ENCODE data around the gene NCAPH2.
"Not testable (repeated sequence)": the region's sequence is repeated elsewhere in the genome, so short reads cannot be mapped to it uniquely, and the experiment has no call there.

The NCAPH2 gene

DNA sequence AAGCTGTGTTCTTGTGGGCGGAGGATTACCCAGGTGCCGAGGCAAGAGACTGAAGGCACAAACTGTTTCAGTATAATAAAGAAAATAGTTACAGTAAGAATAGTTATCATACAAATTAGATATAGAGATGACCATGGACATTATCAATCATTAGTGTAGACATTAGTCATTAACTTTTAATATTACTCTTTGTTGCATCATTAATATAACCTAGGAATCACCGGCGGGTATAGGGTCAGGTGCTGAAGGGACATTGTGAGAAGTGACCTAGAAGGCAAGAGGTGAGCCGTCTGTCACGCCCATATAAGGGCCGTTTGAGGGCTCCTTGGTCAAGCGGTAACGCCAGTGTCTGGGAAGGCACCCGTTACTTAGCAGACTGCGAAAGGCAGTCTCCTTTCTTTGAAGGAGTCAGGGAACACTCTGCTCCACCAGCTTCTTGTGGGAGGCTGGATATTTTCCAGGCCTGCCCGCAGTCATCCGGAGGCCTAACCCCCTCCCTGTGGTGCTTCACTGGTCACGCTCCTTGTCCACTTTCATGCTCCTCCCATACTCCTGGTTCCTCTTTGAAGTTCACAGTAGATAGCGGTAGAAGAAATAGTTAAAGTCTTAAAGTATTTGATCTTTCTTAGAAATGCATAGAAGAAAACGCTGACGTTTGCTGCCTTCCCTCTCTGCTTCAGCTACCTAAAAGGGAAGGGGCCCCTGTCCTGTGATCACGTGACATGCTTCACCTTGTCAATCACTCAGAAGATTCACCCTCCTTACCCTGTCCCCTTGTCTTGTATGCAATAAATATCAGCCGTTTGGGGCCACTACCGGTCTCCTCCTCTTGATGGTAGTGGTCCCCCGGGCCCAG, 26.1 kb downstream of the NCAPH2 start:
- peak in 6 of 42 donors; percentile 37 to 62 (median 50) for DNase-seq
- intact Hi-C loops (cut with DNase I): not testable (repeated sequence)

DNA sequence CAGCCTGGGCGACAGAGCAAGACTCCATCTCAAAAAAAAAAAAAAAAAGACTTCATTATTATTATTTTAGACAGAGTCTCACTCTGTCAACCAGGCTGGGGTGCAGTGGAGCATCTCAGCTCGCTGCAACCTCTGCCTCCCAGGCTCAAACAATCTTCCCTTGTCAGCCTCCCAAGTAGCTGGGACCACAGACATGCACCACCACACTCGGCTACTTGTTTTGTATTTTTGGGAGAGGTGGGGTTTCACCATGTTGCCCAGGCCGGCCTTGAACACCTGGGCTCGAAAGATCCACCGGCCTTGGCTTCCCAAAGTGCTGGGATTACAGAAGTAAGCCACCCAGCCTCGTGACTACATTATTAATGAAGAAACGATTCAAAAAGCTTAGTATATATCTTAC, 27.1 kb downstream of the NCAPH2 start:
- intact Hi-C loops (cut with DNase I): no loop called here

DNA sequence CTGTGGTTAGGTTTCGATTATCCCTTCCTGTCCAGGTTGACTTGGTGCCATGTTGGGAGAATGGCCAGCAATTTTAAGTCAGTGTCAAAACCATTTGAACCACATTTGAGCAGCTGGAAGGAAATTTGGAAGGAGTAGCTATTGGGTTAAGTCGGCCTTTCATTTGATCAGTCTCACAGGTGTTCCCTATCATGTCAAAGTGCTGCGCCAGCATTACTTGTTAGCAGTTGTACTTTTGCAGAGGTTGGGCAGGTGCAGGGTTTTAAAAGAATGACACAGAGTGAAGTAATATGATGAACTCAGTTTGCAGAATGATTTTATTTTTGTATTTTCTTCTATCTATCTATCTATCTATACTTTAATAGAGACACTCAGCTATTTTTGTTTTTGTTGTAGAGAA, 28.2 kb downstream of the NCAPH2 start:
- intact Hi-C loops (cut with DNase I): no loop called here
- no peak for DNase-seq

More for the DNA sequence above, 27.1 kb downstream of the NCAPH2 start:
- no peak for DNase-seq

DNA sequence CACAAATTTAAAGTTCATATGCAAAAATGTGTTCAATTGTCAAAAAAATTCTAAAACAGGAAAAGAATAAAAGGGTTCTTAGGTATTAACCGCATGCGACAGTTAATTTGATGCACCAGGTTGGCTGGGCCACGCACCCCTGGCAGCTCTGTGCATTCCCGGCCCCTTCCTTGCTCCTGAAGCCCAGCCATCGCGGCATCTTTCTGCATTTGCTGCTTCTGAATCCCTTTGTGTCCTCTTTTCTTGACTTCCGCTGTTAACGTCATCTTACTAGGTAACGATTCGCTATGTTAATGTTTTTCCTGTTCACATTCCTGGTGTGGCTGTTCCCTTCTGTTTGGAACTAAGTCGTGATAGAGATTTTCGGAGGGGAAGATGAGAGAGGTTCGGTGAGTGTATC, 29.7 kb downstream of the NCAPH2 start:
- intact Hi-C loops (cut with DNase I): no loop called here
- DNase-seq: no peak

DNA sequence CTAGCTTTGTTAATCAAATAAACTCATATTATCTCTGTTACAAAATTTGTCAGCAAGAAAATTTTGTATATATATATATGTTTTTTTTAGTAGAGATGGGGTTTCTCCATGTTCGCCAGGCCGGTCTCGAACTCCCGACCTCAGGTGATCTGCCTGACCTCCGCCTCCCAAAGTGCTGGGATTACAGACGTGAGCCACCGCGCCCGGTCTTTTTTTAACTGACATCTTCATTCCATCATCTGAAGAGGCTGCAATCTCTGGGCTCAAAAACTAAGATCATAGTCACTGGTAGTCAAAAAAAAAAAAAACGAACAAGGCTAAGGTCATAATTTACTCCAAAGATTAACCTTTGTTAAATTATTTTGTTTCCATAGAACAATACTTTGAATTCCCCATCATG, 32.4 kb downstream of the NCAPH2 start:
- intact Hi-C loops (cut with DNase I): no loop called here
- DNase-seq: peak in 1 of 42 donors; percentile 2

DNA sequence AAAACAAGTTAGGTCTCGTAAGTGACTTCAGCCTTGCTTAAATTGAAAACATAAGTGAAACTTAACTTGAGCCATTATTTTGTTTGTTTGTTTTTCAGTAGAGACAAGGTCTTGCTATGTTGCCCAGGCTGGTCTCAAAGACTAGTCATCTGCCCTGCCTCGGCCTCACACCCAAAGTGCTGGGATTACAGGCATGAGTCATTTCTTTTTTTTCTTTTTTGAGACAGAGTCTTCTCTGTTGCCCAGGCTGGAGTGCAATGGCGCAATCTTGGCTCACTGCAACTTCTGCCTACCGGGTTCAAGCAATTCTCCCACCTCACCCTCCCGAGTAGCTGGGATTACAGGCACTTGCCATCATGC, 33.6 kb downstream of the NCAPH2 start:
- peak in 2 of 42 donors; percentile 48 to 54 for DNase-seq
- intact Hi-C loops (cut with DNase I): not testable (repeated sequence)

DNA sequence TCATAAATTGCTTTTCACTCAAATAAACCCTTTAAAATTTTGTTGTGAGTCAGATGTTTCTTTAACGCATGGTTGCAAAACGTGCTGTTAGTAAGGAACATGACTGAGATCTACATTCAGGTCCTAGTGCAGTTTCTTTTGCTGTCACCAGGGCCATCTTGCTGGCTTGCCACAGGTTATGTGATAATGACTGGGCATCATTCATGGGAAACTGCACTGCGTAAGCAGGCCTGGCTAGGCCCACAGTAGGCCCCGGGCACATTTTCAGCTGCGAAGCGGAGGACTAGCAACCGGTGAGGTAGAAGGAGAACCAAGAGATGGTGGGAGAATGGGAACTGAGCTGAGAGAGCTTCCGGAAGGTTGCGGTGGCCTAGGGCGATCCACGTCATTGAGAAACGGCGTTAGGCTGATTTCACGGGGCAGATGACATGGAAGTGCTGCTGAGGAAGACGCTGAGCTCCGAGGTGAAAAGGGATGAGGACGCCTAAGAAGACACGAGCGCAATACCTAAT, 34.4 kb downstream of the NCAPH2 start:
- DNase-seq: peak in 4 of 42 donors; percentile 1 to 57 (median 24)
- intact Hi-C loops (cut with DNase I): no loop called here

DNA sequence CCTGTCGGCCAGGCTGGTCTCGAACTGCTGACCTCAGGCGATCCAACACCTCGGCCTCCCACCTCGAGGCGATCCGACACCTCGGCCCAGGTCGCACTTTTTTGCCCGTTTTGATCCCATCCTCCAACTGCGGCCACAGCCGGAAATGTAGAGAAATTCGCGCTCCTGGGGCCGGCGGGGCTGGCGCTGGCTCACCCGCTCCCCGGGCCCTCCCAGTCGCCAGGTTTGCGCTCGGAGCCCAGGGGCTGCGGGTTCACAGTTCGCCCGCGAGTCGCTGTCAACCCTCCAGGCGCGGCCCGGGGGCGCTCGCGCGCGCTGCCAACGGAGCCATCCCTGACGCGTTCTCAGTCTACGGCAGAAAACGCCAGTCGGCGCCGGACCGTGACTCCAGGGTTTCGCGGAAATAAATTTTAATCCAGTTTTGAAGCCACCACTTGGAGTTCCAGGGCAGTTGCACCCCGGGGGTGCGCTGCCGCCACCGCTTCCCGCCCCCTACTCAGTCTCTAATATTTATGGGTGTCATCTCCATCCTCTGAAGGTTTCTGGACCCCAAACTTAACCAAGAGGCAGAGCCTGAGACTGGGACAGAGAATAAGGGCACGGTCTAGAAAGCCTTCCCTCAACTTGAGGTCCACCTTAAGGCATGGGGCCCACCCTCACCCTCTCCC, 36.2 kb downstream of the NCAPH2 start:
- intact Hi-C loops (cut with DNase I): no loop called here
- peak; percentile 38 to 89 (median 77) for DNase-seq

DNA sequence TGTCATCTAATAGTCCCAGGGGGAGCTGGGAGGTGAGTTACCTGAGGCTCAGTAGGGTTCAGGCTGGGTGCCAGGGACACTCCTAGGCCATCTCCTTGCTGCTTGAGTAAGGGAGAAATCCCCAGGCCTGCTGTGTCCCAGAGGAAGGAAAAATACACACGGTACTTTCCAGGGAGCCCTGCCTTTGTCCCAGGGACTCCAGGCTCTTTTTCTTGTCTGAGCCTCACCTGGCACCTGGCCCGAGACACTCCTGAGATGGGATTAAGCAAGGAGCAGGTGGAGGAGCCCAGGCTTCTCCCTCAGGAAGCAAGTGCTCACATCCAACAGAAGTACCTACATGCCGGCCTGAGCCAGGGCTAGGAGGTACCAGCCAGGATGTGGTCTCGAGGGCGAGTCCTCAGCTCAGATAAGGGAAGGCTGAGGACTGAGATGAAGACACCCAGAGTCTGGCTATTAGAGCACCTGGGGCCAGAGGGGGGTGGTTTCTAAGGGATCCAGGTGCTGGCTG, 36.8 kb downstream of the NCAPH2 start:
- DNase-seq: no peak
- intact Hi-C loops (cut with DNase I): no loop called here

DNA sequence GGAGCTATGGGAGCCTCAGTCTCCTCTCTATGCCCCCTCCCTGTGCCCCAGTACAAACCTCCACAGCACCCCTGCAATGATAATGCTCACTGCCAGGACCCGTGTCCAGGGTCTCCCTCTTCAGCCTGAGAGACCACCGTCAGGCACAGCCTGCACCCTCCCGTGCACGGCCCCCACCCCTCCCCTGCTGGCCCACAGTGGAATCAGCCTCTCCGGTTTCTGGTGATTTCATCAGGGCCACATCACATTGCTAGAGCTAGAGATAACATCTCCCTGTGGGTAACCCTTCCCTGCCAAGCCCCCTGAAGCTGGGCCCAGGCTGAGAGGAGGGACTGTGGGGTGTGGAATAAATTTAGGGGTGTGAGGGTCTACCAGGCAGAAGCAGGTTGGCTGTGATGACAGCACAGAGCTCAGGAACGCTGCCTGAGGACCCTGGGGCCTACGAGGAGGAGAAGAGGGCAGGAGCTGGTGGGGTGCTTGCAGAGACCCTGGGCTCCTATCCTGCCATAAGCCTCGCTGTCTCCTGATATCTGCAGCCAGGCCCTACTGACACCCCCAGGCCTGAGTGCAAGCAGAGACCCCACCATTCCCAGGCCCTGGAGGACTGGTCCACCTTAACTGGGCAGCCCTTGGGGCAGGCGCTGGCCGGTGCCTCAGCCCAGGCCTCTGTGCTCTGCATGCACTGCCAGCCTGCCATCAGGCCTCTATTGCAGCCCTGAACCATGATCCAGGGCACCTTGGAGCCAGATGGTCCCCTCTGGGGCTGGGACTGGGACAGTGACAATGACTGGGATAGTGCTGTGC, 37.7 kb downstream of the NCAPH2 start, which contains the start of gene KLHDC7B:
Gene KLHDC7B, plus strand, starts transcription at position 378 of the 804 bp plus-strand sequence. Its CDS starts 345 bp downstream, at position 723.
- DNase-seq: no peak
- intact Hi-C loops (cut with DNase I): no loop called here

DNA sequence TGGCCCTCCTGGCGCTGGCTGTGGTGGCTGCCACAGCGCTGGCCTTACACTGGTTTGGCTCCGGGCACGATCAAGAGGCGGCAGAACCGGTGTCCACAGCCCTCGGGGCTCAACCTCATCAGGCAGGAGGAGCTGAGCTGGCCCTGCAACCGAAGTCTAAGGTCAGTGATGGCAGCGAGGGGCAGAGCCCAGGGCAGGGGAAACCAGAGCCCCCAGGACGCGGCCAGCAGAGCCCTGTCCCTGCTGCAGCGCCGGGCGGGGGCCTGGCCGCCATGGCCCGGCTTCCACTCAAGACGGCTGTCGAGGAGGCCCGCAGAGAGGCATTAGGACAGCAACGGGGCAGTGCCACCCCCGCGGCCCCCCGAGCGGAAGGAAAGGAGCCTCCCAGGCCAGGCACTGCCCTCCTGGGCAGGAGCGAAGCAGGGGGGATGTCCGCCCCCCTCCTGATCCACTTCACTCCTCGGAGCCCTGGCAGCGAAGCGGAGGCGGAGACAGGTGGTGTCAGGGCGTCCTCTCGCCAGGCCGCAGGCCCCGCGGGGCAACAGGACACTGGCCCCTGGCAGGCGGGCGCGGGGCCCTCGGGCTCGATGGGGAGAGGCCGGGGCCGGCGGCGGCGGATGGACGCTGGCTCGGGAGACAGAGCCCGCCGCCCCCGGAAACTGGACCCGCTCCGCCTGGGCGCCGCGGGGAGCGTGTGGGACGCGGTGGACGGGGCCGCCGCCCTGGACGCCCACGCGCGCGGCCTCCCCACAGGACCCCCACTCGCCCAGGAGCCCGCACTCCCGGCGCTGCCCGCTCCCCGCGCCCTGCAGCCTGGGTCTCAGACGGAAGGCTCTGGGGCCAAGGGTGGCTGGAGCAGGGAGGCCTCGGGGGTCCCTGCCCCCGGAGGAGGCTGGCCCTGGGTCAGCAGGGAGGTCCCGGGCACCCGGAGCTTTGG, 38.6 kb downstream of the NCAPH2 start:
- intact Hi-C loops (cut with DNase I): no loop called here
- no peak for DNase-seq

DNA sequence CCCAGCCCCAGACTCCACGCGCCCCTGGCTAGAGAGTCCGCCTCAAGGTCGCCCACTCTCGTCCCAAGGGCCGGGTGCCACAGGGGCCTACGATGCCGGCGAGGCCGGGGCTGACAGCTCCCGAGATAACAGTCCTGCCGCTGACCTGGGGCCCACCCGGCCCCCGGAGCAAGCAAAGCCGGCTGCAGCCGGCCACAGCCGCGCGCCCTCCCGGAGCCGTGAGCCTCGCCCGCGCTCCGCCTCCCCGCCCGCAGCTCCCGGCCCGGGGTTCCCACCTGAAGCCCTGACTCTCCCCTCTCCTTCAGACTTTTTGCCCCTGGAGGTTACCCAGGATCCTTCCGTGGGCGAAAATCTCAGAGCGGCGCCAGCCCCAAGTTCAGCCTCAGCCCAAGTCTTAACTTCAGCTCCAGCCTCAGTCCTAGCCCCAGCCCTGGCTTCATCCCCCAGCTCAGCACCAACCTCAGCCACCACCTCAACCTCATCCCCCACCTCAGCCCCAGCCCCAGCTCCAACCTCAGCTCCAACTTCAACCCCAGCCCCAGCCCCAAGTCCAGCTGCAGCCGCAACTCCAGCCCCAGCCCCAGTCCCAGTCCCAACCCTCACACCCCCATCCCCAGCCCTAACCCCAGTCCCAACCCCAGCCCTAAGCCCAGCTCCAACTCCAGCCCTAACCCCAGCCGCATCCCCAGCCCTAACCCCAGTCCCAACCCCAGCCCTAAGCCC, 39.4 kb downstream of the NCAPH2 start:
- intact Hi-C loops (cut with DNase I): no loop called here
- DNase-seq: no peak

DNA sequence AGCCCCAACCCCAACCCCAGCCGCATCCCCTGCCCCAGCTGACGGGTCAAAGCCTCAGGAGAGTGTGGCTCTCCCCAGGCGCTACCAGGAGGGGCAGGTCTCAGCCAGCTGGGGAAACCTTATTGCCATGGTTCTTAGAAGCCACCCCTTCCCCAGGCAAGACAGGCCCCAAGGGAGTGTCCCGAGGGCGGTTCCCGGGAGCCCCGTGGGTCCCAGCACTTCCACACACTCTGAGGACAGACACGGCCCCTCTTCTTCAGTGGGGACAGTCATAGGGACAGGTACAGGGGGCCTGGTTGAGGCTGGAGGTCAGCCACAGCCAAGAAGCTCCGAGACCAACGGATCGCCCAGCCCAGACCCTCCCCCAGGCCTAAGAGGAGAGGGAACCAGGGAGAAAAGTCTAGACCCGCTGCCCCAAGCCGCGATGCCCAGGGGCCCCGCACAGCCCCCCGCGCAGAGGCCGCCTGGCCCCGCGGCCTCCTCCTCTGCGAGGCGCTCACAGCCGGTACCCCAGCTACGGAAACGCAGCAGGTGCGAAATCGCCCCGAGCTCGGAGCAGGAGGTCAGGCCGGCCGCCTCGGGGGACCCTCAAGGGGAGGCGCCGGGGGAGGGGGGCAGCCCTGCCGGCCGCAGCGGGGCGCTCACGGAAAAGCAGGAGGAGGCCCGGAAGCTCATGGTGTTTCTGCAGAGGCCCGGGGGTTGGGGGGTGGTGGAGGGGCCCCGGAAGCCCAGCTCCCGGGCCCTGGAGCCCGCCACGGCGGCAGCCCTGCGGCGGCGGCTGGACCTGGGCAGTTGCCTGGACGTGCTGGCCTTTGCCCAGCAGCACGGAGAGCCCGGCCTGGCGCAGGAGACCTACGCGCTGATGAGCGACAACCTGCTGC, 40.3 kb downstream of the NCAPH2 start:
- no peak for DNase-seq

DNA sequence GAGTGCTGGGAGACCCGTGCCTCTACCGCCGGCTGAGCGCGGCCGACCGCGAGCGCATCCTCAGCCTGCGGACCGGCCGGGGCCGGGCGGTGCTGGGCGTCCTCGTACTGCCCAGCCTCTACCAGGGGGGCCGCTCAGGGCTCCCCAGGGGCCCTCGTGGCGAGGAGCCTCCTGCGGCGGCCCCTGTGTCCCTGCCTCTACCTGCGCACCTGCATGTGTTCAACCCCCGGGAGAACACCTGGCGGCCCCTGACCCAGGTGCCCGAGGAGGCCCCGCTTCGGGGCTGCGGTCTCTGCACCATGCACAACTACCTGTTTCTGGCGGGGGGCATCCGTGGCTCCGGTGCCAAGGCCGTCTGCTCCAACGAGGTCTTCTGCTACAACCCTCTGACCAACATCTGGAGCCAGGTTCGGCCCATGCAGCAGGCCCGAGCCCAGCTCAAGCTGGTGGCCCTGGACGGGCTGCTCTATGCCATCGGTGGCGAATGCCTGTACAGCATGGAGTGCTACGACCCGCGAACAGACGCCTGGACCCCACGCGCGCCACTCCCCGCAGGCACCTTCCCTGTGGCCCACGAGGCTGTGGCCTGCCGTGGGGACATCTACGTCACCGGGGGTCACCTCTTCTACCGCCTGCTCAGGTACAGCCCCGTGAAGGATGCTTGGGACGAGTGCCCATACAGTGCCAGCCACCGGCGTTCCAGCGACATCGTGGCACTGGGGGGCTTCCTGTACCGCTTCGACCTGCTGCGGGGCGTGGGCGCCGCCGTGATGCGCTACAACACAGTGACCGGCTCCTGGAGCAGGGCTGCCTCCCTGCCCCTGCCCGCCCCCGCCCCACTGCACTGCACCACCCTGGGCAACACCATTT, 41.1 kb downstream of the NCAPH2 start:
- DNase-seq: no peak
- intact Hi-C loops (cut with DNase I): no loop called here

More for the DNA sequence above, 40.3 kb downstream of the NCAPH2 start:
- intact Hi-C loops (cut with DNase I): no loop called here

DNA sequence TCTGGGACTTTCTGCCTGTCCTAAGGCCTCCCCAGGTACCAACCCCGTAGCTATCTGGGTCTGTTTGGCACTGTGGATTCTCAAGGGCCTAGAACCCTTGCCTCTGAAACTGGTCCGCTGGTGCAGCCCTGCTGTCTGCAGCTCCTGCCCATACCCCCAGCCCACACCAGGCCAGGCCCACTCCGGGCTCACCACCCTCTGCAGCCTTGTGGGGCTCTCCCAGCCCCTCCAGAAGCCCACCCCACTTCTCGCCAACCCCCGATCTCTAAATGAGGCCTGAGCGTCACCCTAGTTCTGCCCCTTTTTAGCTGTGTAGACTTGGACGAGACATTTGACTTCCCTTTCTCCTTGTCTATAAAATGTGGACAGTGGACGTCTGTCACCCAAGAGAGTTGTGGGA, 42.4 kb downstream of the NCAPH2 start:
- no peak for DNase-seq
- intact Hi-C loops (cut with DNase I): no loop called here
